GM12865 (cell line): Measurements from ENCODE around the gene MAL.

ENCODE experiments used
- DNase-seq: peaks from one replicate; pipeline ENCODE4 v3.0.0; 2010; ENCODE audit warnings: low read depth
- H3K4me3 ChIP-seq: 2 replicates; pipeline ENCODE4 v1.5.1; 2011; ENCODE audit warnings: mild to moderate bottlenecking, low read depth, low read length, control low read depth
- CTCF ChIP-seq: IDR thresholded peaks from 2 replicates; pipeline ENCODE4 v1.5.1; 2011; ENCODE audit warnings: low read length, control low read depth, low read depth, inconsistent platforms; ENCODE audit not compliant: insufficient read depth; ENCODE audit errors: missing control alignments

MAL gene

GRCh38 chr2:95052307-95052706, 26.8 kb downstream of the MAL start:
- DNase-seq = no peak
- no peak overlapping the region for H3K4me3 ChIP-seq
- TF ChIP-seq CTCF = no peak

- DNase-seq = no peak
- no peak overlapping the region for H3K4me3 ChIP-seq
- no peak for TF ChIP-seq CTCF
Observed at GRCh38 chr2:95052804-95053479, 27.4 kb downstream of the MAL start.

GRCh38 chr2:95053543-95053942, 28.0 kb downstream of the MAL start:
- DNase-seq = peak; percentile 64
- H3K4me3 ChIP-seq = no peak overlapping the region
- peak; percentile 29 for TF ChIP-seq CTCF

- H3K4me3 ChIP-seq = no peak overlapping the region
- no peak for TF ChIP-seq CTCF
- no peak for DNase-seq
Observed at GRCh38 chr2:95054016-95054415, 28.5 kb downstream of the MAL start.

GRCh38 chr2:95055262-95055661, 29.8 kb downstream of the MAL start:
- DNase-seq = no peak
- no peak for TF ChIP-seq CTCF

GRCh38 chr2:95056044-95056443, 30.5 kb downstream of the MAL start:
- no peak overlapping the region for H3K4me3 ChIP-seq
- DNase-seq = no peak
- no peak for TF ChIP-seq CTCF

More at GRCh38 chr2:95055262-95055661, 29.8 kb downstream of the MAL start:
- no peak overlapping the region for H3K4me3 ChIP-seq
